Muscle of back (tissue), 13 donors: ENCODE results near the gene PCLAF. TPM values are rescaled to one million over a fixed set of nuclear protein-coding genes. Genes with fewer than 3 reads are reported as not detected.
"Not testable (repeated sequence)": the region's sequence is repeated elsewhere in the genome, so short reads cannot be mapped to it uniquely, and the experiment has no call there.

Source experiments
- DNase-seq, 3 donors: peaks; one replicate each; pipeline versions ENCODE4 v3.0.0 to v3.0.0-alpha.2; 2013
- long read RNA-seq, 9 donors: transcript quantifications; one replicate each; lab custom pipeline, GENCODE V29; 2026
- polyA plus RNA-seq, 10 donors: library from polyadenylated mRNA; unstranded; fragments of 120-200 nt; gene quantifications; one replicate each; pipeline ENCODE4 v1.2.1, GENCODE V29; 2013; ENCODE audit not compliant: insufficient read length in 10 of 10

Gene PCLAF, protein sequence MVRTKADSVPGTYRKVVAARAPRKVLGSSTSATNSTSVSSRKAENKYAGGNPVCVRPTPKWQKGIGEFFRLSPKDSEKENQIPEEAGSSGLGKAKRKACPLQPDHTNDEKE
- 10 to 100 TPM; 25.0 to 64.8 (median 38.8) TPM for polyA plus RNA-seq
- long read RNA-seq, donor 1, transcript PCLAF-202 (3 exons, 911 nt): minor isoform, 11 of 47 reads
- long read RNA-seq, donor 1, transcript PCLAF-201 (4 exons, 2,194 nt): major isoform, 35 of 47 reads
- long read RNA-seq, donor 1, partial matches to known transcripts: 0 of 47 reads
- long read RNA-seq, donor 1, other reads (novel, unspliced or antisense): 0 of 47 reads
- long read RNA-seq, donor 2, transcript PCLAF-202 (3 exons, 911 nt): minor isoform, 9 of 28 reads
- long read RNA-seq, donor 2, transcript PCLAF-201 (4 exons, 2,194 nt): major isoform, 19 of 28 reads
- long read RNA-seq, donor 2, partial matches to known transcripts: 0 of 28 reads
- long read RNA-seq, donor 2, other reads (novel, unspliced or antisense): 0 of 28 reads
- long read RNA-seq, donor 3: 0 reads
- long read RNA-seq, donor 4, transcript PCLAF-201 (4 exons, 2,194 nt): major isoform, 14 of 20 reads
- long read RNA-seq, donor 4, transcript PCLAF-202 (3 exons, 911 nt): minor isoform, 6 of 20 reads
- long read RNA-seq, donor 4, partial matches to known transcripts: 0 of 20 reads
- long read RNA-seq, donor 4, other reads (novel, unspliced or antisense): 0 of 20 reads
- long read RNA-seq, donor 5, transcript PCLAF-201 (4 exons, 2,194 nt): major isoform, 40 of 52 reads
- long read RNA-seq, donor 5, transcript PCLAF-202 (3 exons, 911 nt): minor isoform, 11 of 52 reads
- long read RNA-seq, donor 5, partial matches to known transcripts: 0 of 52 reads
- long read RNA-seq, donor 5, other reads (novel, unspliced or antisense): 0 of 52 reads
- long read RNA-seq, donor 6, transcript PCLAF-202 (3 exons, 911 nt): minor isoform, 11 of 71 reads
- long read RNA-seq, donor 6, transcript PCLAF-201 (4 exons, 2,194 nt): major isoform, 31 of 71 reads
- long read RNA-seq, donor 6, partial matches to known transcripts: 17 of 71 reads
- long read RNA-seq, donor 6, other reads (novel, unspliced or antisense): 12 of 71 reads
- long read RNA-seq, donor 7, transcript PCLAF-201 (4 exons, 2,194 nt): major isoform, 14 of 24 reads
- long read RNA-seq, donor 7, transcript PCLAF-202 (3 exons, 911 nt): minor isoform, 5 of 24 reads
- long read RNA-seq, donor 7, partial matches to known transcripts: 0 of 24 reads
- long read RNA-seq, donor 7, other reads (novel, unspliced or antisense): 5 of 24 reads
- long read RNA-seq, donor 8, transcript PCLAF-202 (3 exons, 911 nt): minor isoform, 13 of 48 reads
- long read RNA-seq, donor 8, transcript PCLAF-201 (4 exons, 2,194 nt): major isoform, 34 of 48 reads
- long read RNA-seq, donor 8, partial matches to known transcripts: 0 of 48 reads
- long read RNA-seq, donor 8, other reads (novel, unspliced or antisense): 0 of 48 reads
- long read RNA-seq, donor 9, partial matches to known transcripts: 0 of 7 reads
- long read RNA-seq, donor 9, other reads (novel, unspliced or antisense): 0 of 7 reads

DNA sequence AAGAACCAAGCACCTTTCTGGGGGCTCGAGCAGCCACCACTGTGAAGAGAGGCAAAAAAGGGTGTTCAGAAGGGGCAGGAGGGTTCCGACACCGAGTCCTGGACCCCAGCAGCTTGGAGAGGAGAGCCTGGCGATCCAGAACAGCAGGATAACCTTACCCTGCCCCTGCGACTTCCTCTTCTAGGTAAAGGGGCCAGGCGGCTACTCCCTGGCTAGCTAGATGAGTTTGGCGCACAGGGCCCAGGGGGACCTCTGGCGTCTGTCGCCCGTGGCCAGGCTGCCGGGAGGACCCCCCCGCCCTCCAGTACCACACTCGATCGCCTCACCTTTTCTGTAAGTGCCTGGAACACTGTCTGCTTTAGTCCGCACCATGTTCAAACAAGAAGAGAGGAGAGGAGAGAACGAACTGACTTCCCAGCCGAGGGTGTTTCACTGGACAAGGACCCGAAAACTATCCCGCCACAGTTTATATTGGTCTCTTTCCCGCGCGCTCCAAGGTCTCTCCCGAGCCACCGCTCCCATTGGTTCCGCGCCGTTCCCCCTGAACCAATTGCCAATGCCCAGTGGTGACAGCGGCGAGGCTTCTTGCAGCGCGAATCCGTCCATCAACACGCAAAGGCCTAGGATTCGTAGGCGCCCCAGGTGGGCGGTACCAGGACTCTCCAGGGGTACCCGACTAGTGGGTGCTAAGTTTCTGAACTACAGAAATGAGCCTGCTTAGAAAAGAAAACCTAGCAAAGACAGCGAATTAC is at the start of gene PCLAF:
Gene PCLAF, minus strand, starts transcription at position 442 of the 752 bp plus-strand sequence. Its CDS starts 70 bp downstream, at position 372.
- peak; percentile 96 to 98 (median 96) for DNase-seq

DNA sequence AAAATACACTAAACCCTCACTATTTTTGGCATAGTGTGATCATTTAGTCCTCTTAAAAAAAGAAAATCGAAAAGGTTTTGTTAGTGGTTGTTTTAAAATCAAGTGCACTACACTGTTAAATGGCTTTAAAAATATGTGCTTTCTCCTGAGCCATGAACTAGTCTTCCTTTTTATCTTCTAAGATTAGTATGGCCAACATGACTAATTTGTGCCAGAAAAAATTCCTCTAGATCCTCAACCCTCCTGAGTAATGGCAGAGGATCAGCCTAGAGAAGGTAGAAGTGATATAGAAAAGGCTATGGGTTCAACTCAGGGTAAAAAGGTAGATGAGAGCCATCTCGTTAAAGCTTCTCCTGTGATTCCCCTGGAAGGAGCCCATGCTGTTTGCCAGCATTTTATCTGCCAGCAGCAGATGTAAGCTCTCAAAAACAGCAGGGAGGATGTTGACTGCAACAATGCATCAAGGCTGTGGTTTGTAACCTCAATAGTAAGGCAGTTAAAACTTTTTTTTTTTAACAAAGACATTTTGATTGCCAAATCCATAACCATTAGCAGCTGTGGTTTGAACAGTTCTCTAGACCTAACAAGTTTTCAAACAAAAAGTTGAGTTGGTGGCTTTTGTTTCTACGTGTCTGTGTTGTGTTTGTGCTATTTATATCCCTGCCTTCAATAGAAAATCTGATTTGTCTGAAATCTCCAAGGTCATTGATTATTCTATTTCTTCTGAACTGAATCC is 48.9 kb upstream of the PCLAF start:
- peak; percentile 73 to 86 (median 84) for DNase-seq

- DNase-seq: no peak
Observed at GRCh38 chr15:64429448-64429847, 48.2 kb upstream of the PCLAF start.

- peak in 2 of 3 donors; percentile 14 to 54 for DNase-seq
Observed at GRCh38 chr15:64426845-64427465, 45.7 kb upstream of the PCLAF start.

- peak in 2 of 3 donors; percentile 11 to 31 for DNase-seq
Observed at GRCh38 chr15:64425221-64425620, 44.0 kb upstream of the PCLAF start.

- no peak for DNase-seq
Observed at GRCh38 chr15:64423970-64424369, 42.7 kb upstream of the PCLAF start.

DNA sequence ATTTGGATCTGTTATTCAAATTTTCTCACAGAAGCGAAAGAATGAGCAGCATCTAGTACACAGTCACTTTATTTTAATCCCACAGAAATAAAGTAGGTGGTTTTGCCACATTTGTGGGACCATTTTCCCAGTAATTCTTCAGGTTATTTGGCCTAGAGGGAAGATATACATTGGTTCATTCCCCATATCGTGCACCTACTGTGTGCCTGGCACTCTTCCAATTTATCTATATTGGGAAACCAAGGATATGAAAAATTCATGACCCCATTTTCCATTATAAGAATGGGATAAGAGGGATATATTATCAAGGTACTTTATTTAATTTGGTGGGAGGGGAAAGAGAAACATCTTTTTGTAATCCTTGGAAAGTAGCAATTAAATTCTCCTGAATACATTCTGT is 41.5 kb upstream of the PCLAF start:
- DNase-seq: no peak

- no peak for DNase-seq
Observed at GRCh38 chr15:64412216-64412615, 31.0 kb upstream of the PCLAF start.

GRCh38 chr15:64400583-64400982 is 19.3 kb upstream of the PCLAF start:
- no peak for DNase-seq

GRCh38 chr15:64398575-64398974 is 17.3 kb upstream of the PCLAF start:
- peak in 1 of 3 donors; percentile 10 for DNase-seq

DNA sequence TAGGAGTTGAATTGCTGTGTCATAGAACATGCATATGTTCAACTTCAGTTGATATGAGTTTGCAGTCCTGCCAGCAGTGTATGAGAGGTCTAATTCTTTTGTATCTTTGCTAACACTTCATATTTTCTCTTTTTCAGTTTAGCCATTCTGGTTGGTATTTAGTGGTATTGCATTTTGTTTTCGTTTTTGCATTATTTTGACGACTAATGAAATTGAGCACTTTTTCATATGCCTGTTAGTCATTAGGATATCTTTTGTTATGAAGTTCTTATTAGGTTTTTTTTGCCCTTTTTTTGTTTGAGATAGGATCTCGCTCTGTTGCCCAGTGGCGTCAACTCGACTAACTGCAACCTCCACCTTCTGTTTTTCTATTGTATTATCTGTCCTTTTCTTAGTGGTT is 15.5 kb upstream of the PCLAF start:
- no peak for DNase-seq

DNA sequence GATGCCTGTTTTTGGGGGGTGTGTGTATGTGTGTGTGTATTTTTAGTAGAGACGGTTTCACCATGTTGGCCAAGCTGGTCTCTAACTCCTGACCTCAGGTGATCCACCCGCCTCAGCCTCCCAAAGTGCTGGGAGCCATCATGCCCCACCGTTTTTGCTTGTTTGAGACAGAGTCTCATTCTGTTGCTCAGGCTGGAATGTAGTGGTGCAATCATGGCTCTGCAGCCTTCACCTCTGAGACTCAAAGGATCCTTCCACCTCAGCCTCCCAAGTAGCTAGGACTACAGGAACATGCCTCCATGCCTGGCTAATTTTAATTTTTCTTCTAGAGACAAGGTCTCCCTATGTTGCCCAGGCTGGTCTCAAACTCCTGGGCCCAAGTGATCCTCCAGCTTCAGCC is 11.2 kb upstream of the PCLAF start:
- not testable (repeated sequence) for DNase-seq

- DNase-seq: no peak
Observed at GRCh38 chr15:64389036-64389435, 7.8 kb upstream of the PCLAF start.

DNA sequence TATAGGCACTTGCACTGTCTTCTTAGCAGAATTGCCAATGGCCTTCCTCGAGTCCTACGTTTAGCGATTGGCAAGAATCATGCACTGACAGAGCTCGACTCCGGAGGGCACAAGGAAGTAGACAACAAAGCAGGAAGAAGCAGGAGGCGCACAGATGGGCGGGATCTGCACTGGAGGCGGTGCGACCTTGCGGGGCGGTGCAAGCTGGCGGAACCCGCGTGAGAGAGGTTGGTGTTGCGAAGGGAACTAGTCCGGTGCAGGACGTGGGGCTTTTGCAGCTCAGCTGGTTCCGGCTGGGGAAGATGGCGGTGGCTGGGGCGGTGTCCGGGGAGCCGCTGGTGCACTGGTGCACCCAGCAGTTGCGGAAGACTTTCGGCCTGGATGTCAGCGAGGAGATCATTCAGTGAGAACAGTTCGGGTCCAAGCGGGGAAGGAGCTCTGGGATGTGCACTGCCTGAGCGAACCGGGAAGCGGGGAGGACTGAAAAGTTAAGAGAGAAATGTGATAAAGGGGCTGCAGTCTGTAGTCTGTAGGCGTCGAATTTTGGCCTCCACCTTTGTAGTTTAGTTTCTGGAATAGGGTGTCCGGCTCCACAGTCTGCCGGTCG is 6.4 kb upstream of the PCLAF start, which contains the start of gene TRIP4:
Gene TRIP4, plus strand, starts transcription at position 275 of the 607 bp plus-strand sequence. Its CDS starts 28 bp downstream, at position 303.
- peak; percentile 94 to 98 (median 95) for DNase-seq

DNA sequence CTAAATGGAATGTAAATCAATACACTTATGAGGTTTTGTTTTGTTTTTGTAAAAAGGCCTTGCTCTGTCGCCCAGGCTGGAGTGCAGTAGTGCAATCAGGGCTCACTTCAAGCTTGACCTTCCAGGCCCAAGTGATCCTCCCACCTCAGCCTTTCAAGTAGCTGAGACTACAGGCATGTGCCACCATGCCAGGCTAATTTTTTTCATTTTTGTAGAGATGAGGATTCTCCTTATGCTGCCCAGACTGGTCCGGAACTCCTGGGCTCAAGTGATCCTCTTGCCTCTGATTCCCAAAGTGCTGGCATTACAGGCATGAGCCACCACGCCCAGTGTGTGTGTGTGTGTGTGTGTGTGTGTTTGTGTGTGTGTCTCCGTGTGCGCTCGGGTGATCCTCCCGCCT is 5.0 kb upstream of the PCLAF start:
- no peak for DNase-seq

- DNase-seq: no peak
Observed at GRCh38 chr15:64383760-64384159, 2.5 kb upstream of the PCLAF start.

- DNase-seq: not testable (repeated sequence)
Observed at GRCh38 chr15:64380130-64380870, 941 bp downstream of the PCLAF start.
